ENCODE measurements around the gene PRAC1. TPM values are rescaled to one million over a fixed set of nuclear protein-coding genes. Genes with fewer than 3 reads are reported as not detected.
A peak's percentile ranks its signal among the peaks of the same experiment; 100 is the strongest.
"Not testable (repeated sequence)": the region's sequence is repeated elsewhere in the genome, so short reads cannot be mapped to it uniquely, and the experiment has no call there.

PRAC1 gene
- total RNA-seq, 1 donor from 2014 or later = not detected

GRCh38 chr17:48726916-48727286, 4.6 kb upstream of the PRAC1 start:
- DNase-seq (ENCODE audit: low spot score) = no peak

- no peak for DNase-seq (ENCODE audit: low spot score)
These were observed 4.0 kb upstream of the PRAC1 start for GRCh38 chr17:48726114-48726915.

GRCh38 chr17:48725288-48726064, 3.2 kb upstream of the PRAC1 start:
- no peak for DNase-seq (ENCODE audit: low spot score)

GRCh38 chr17:48725004-48725287, 2.6 kb upstream of the PRAC1 start:
- no peak for DNase-seq (ENCODE audit: low spot score)

- DNase-seq (ENCODE audit: low spot score) = peak; percentile 88
These were observed 2.1 kb upstream of the PRAC1 start for GRCh38 chr17:48724251-48725003.

GRCh38 chr17:48723423-48724250, 1.3 kb upstream of the PRAC1 start:
- DNase-seq (ENCODE audit: low spot score) = no peak

- DNase-seq (ENCODE audit: low spot score) = no peak
These were observed 651 bp upstream of the PRAC1 start, which contains the start of gene PRAC2 for GRCh38 chr17:48722915-48723422. TSS of gene PRAC2 (plus strand) at chr17:48723185. CDS start at chr17:48724411, 1,226 bp downstream.

- DNase-seq (ENCODE audit: low spot score) = no peak
These were observed 1.3 kb downstream of the PRAC1 start for GRCh38 chr17:48721009-48721402.

GRCh38 chr17:48720266-48721008, 1.9 kb downstream of the PRAC1 start:
- DNase-seq (ENCODE audit: low spot score) = no peak

- no peak for DNase-seq (ENCODE audit: low spot score)
These were observed 2.6 kb downstream of the PRAC1 start for GRCh38 chr17:48719642-48720265.

- peak; percentile 26 for DNase-seq (ENCODE audit: low spot score)
These were observed 3.3 kb downstream of the PRAC1 start for GRCh38 chr17:48718761-48719641.

GRCh38 chr17:48718227-48718760, 4.0 kb downstream of the PRAC1 start:
- peak; percentile 29 for DNase-seq (ENCODE audit: low spot score)

- DNase-seq (ENCODE audit: low spot score) = no peak
These were observed 4.7 kb downstream of the PRAC1 start for GRCh38 chr17:48717367-48718226.

GRCh38 chr17:48716549-48716948, 5.8 kb downstream of the PRAC1 start:
- not testable (repeated sequence) for DNase-seq (ENCODE audit: low spot score)

GRCh38 chr17:48715496-48716399, 6.6 kb downstream of the PRAC1 start:
- DNase-seq (ENCODE audit: low spot score) = no peak

- no peak for DNase-seq (ENCODE audit: low spot score)
These were observed 11.2 kb downstream of the PRAC1 start for GRCh38 chr17:48711128-48711527.

All from umbilical cord (tissue), 2 donors.